ENCODE measurements around the gene ZC3H14. TPM values are rescaled to one million over a fixed set of nuclear protein-coding genes. Genes with fewer than 3 reads are reported as not detected.
"Not testable (repeated sequence)": the region's sequence is repeated elsewhere in the genome, so short reads cannot be mapped to it uniquely, and the experiment has no call there.

The ZC3H14 gene, protein sequence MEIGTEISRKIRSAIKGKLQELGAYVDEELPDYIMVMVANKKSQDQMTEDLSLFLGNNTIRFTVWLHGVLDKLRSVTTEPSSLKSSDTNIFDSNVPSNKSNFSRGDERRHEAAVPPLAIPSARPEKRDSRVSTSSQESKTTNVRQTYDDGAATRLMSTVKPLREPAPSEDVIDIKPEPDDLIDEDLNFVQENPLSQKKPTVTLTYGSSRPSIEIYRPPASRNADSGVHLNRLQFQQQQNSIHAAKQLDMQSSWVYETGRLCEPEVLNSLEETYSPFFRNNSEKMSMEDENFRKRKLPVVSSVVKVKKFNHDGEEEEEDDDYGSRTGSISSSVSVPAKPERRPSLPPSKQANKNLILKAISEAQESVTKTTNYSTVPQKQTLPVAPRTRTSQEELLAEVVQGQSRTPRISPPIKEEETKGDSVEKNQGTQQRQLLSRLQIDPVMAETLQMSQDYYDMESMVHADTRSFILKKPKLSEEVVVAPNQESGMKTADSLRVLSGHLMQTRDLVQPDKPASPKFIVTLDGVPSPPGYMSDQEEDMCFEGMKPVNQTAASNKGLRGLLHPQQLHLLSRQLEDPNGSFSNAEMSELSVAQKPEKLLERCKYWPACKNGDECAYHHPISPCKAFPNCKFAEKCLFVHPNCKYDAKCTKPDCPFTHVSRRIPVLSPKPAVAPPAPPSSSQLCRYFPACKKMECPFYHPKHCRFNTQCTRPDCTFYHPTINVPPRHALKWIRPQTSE
- 67.6 and 78.0 TPM in 2 replicates for total RNA-seq (2014; rRNA removed; shearing (Covaris generic))

DNA sequence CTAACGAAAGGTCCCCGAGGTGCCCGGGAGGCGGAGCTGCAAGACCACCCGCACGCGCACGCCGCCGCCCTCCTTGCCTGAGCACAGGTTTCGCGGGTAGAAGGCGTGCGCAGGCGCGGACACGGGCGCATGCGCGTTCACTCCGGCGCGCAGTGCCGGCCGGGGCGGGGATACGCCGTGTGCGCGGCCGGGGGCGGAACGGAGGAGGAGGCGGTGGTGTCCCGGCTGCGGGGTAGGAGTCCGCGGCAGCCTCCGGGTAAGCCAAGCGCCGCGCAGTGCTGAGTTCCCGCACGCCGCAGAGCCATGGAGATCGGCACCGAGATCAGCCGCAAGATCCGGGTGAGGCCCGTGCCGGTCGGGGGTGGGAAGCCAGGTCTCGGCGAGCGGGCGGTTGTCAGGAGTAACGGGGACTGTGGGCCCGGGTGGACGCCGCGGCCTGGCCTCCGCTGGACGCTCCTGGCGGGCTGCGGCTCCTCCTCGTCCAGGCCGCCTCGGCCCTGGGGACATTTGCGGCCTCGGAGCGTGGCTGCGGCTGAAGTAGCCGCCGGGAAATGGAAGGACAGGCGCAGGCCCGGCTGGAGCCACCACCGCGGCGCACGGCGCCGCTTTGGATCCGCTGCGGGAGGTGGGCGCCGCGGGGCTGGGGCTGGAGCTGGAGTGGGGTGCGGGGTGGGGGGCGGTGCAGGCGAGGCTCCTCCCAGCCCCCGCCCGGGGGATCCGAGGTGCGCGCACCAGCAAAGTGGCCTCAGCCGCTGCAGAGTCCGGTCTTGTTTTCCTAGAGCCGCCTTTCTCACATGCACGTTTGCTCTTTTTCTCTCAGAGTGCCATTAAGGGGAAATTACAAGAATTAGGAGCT, at the start of gene ZC3H14:
Gene ZC3H14 (plus strand): TSS at position 207 of the 856 bp plus-strand sequence. CDS start 97 bp downstream, at position 304.
- peak within 1 kb of the TSS; percentile 73 for H3K27ac ChIP-seq
- H3K9me3 ChIP-seq (replicated peaks): no peaks in the 10 kb centered on the region
- H3K27me3 ChIP-seq: no peaks in the 10 kb centered on the region
- peaks cover 20% of the 10 kb centered on the region for H3K36me3 ChIP-seq
- DNase-seq: peak; percentile 85 to 89
- peaks cover 4% of the 10 kb centered on the region for H3K4me1 ChIP-seq
- H3K4me3 ChIP-seq: peak within 1 kb of the TSS; percentile 89

DNA sequence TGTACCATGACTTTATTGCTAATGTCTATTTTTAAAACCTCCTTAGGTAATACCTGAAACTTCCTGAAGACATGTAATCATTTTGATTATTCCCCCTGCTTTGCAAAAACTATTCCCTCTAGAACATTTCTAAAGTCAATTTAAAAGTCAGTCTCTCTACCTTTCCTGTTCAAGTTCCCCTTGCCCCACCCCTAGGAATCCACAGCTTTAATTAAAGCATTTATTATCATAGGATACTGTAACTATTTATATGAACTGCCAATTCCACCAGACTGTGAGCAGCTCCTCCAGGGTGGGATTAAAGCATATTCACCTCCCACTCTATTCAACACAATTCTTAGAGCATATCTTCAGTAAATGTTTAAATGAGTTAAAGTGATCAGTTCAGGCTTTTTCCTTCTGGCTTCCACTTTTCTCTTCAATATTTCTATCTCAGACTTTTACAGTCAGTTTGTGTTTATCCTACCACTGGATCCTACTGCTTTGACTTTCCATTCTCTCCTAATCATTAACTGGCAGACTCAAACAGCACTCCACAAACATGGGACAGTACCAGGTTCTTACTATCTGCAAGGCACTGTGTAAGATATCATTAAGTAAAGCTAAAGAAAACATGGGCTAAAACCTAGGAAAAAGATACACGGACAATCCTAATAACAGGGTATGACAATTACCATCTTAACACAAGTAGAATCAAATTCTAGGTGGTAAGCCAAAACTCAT, 47.2 kb upstream of the ZC3H14 start:
- Histone ChIP-seq H3K9me3 (replicated peaks) (no peaks in the 10 kb centered on the region), H3K36me3 (peaks cover 8% of the 10 kb centered on the region; the same call in 1 of the 2 replicates), H3K4me3 (no peak overlapping the region), H3K4me1 (no peaks in the 10 kb centered on the region), H3K27me3 (no peaks in the 10 kb centered on the region), H3K27ac (no peak overlapping the region)
- no peak for DNase-seq

DNA sequence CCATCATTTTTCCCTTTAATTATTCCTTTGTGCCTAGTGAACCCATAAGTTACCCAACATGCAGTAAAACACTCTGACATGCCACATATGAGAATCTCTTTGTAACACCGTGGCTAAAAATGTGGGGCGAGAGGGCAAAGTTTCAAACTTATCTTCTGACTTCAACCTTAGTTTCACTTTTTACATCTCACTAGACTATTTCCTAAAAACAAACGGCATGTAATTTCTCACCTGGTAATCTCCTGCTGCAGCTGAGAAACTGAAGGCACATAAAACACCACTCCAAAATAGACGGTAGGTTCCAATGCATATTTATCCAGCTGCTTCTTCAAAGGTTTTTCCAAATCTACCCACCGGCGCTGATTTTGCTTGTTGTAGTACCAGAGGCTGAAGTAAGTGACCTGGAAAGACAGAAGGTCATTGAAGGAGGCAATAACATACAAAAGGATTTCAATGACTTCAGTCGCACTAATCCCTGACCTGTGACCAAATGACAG, 45.9 kb upstream of the ZC3H14 start:
- Histone ChIP-seq H3K4me1 (no peaks in the 10 kb centered on the region), H3K27ac (no peak overlapping the region), H3K4me3 (no peak overlapping the region), H3K27me3 (no peaks in the 10 kb centered on the region), H3K36me3 (peaks cover 11% of the 10 kb centered on the region), H3K9me3 (replicated peaks) (no peaks in the 10 kb centered on the region)
- DNase-seq: no peak

DNA sequence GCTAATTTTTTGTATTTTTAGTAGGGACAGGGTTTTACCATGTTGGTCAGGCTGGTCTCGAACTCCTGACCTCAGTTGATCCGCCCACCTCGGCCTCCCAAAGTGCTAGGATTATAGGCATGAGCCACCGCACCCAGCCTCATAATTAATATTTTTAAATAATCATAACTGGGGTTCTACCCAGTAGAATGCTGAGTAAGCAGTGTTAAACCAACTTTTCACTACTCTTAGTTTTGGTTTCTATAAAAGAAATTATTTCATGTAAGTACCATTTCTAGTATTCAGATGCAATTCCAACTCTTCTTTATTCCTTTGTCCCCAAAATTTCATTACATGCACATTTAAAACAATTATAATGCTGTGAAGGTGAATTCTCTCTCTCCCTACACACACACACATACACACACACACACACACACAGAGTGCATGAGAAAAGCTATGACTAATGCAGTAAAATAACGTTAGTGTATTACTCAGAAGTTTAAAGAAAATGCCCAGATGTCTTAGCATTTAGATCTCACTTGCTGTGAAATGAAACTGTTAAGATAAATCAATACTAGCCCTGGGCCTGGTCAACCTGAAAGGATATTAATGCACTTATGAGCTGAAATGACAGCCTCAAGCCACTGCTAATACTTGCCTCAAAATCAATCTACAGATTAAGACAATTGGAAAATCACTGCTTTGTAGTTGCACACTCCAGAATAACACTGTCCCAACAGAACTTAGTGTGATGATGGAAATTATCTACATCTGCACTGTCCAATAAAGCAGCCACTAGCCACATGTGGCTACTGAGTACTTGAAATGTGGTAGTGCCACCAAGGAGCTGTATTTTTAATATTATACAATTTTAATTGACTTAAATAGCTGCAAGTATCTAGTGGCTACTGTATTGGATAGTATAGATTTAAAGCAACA, 44.0 kb upstream of the ZC3H14 start:
- Histone ChIP-seq H3K27ac (no peak overlapping the region), H3K4me1 (no peaks in the 10 kb centered on the region), H3K36me3 (peaks cover 10% of the 10 kb centered on the region), H3K9me3 (replicated peaks) (no peaks in the 10 kb centered on the region), H3K4me3 (no peak overlapping the region), H3K27me3 (no peaks in the 10 kb centered on the region)
- no peak for DNase-seq

DNA sequence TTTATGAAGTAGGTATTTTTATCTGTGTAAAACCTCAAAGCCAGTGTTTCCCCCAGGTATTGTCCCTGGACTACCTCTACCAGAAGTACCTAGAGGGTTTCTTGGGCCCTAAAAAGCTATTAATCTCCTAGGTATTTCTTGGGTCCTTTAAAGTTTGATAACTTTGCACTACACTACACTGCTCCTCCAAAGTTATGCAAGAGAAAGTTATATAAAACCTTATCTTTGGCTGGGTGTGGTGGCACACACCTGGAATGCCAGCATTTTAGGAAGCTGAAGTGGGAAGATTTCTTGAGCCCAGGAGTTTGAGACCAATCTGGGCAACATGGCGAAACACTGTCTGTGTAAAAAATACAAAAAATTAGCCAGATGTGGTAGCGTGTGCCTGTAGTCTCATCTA, 42.9 kb upstream of the ZC3H14 start:
- Histone ChIP-seq H3K27me3 (no peaks in the 10 kb centered on the region), H3K36me3 (peaks cover 7% of the 10 kb centered on the region), H3K4me3 (no peak overlapping the region), H3K4me1 (no peaks in the 10 kb centered on the region), H3K27ac (no peak overlapping the region), H3K9me3 (replicated peaks) (no peaks in the 10 kb centered on the region)
- no peak for DNase-seq

DNA sequence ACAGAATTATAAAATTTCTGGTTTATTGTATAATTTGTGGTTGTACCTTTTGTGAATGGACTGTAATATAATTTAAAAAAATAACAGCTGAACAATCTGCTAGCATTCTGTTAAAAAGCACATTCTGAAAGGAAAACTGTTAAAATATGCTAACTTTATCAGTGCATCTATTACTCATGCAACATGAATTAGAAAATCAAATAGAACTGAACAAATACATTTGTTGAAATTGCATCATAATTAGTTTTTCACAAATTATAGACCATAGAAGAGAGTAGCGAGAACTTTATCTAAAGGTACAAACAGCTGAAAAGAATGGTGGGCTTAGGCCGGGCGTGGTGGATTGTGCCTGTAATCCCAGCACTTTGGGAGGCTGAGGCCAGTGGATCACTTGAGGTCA, 41.0 kb upstream of the ZC3H14 start:
- Histone ChIP-seq H3K4me1 (no peaks in the 10 kb centered on the region), H3K9me3 (replicated peaks) (no peaks in the 10 kb centered on the region), H3K36me3 (peaks cover 3% of the 10 kb centered on the region), H3K27ac (no peak overlapping the region), H3K27me3 (no peaks in the 10 kb centered on the region), H3K4me3 (no peak overlapping the region)
- no peak for DNase-seq

DNA sequence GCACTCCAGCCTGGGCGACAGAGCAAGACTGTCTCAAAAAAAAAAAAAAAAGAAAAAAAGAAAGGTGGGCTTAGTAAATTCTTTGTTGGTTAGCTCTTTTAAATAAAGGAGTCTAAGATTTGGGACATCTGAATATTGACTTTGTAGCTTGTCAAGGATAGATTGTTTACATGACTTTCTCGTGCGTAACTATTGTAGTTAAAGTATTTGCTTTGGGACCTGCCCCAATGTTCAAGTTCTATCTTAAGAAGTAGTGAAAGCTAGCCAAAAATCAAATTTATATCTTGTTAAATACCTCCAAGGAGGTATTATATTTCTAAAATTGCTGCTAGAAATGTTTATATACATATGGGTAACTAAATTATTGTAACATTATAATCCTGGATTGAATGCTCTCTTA, 40.4 kb upstream of the ZC3H14 start:
- Histone ChIP-seq H3K36me3 (peaks cover 3% of the 10 kb centered on the region; the same call in 1 of the 2 replicates), H3K27me3 (no peaks in the 10 kb centered on the region), H3K4me1 (no peaks in the 10 kb centered on the region), H3K27ac (no peak overlapping the region), H3K4me3 (no peak overlapping the region), H3K9me3 (replicated peaks) (no peaks in the 10 kb centered on the region)
- DNase-seq: no peak

DNA sequence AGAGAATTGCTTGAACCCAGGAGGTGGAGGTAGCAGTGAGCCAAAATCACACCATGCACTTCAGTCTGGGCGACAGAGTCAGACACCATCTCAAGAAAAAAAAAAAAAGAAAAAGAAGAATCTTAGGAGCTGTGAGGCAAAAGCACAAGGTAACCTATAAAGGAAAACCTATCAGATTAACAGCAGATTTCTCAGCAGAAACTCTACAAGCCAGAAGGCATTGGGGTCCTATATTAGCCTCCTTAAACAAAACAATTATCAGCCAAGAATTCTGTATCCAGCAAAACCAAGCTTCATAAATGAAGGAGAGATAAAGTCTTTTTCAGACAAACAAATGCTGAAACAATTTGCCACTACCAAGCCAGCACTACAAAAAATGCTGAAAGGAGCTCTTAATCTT, 32.9 kb upstream of the ZC3H14 start:
- not testable (repeated sequence) for H3K27ac ChIP-seq; H3K27me3 ChIP-seq; H3K4me1 ChIP-seq; DNase-seq; H3K9me3 ChIP-seq (replicated peaks); H3K4me3 ChIP-seq
- H3K36me3 ChIP-seq: peaks cover 29% of the 10 kb centered on the region

DNA sequence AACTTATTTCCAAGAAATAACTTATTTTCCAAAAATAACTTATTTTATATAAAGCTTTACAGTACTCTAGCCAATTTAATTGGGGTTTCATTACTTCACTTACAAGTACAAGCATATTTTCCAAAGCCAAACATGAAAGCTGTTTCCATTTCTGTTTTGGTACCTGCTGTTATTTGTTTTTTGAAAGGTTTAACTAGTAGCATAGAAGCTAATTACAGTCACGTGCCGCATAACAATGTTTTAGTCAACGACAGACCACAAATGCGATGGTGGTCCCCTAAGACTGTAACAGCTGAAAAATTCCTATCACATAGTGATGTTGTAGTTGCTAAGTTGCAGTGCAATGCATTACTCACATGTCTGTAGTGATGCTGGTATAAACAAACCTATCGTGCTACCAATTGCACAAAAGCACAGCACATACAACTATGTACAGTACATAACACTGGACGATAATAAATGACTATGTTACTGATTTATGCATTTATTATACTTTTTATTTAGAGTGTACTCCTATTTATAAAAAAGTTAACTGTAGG, 29.7 kb upstream of the ZC3H14 start:
- no peak for DNase-seq
- Histone ChIP-seq H3K36me3 (peaks cover 40% of the 10 kb centered on the region), H3K9me3 (replicated peaks) (no peaks in the 10 kb centered on the region), H3K4me3 (no peak overlapping the region), H3K27ac (no peak overlapping the region), H3K27me3 (no peaks in the 10 kb centered on the region), H3K4me1 (no peaks in the 10 kb centered on the region)

DNA sequence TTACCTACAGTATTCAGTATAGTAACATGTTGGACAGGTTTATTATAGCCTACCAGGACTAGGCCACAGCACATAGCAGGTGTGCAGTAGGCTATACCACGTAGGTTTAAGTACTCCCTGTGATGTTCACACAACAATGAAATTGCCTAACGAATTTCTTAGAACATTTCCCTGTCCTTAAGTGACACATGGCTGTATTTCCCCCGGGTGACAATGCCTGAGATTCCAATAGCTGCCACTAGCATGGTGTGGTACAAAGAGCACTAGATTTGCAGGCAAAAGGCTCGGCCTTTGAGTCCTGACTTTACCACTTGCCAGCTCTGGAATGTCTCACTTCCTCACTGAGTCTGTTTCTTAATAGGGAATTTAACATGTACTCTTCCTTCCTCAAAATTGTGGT, 27.7 kb upstream of the ZC3H14 start:
- no peak for DNase-seq
- no peaks in the 10 kb centered on the region for H3K4me1 ChIP-seq
- H3K9me3 ChIP-seq (replicated peaks): no peaks in the 10 kb centered on the region
- no peaks in the 10 kb centered on the region for H3K27me3 ChIP-seq
- H3K27ac ChIP-seq: no peak overlapping the region
- H3K36me3 ChIP-seq: peaks cover 36% of the 10 kb centered on the region
- no peak overlapping the region for H3K4me3 ChIP-seq

DNA sequence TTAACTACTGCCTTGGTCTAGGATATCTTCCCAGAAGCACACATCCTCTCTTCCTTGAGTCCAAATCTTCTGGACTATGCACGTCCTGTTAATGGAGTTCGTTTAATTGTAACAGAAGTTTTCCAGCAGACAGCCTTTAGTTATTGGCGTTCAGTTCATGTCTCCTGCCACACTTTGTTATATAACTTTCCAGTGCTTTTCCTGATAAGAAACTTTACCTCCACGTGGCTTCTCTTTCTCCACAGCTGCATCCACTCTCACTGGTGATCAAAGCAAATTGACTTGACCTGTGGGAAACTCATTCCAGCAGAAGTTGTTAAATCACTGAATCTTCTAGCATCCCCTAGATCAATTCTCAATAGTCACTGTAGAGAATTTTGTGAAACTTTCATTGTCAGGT, 27.0 kb upstream of the ZC3H14 start:
- Histone ChIP-seq H3K36me3 (peaks cover 34% of the 10 kb centered on the region), H3K27ac (no peak overlapping the region), H3K4me1 (no peaks in the 10 kb centered on the region), H3K27me3 (no peaks in the 10 kb centered on the region), H3K9me3 (replicated peaks) (no peaks in the 10 kb centered on the region), H3K4me3 (no peak overlapping the region)
- DNase-seq: no peak

DNA sequence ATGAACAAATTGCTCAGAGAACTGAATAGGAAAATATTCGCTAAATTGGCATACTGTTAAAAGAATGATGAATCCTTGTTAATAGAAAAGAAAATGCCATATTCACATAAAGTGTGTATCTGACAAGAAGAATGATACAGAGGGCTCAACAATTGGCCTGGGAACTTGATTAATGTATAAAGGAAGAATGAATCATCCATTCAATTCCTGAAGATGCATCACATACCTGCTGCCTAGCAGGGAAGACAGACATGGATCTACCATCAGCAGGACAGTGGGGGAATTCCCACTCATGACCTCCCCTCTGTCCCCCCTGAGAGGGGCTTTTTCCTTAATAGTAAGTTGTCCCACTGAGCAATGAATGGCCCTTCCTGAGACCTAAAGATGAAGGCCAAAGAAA, 21.5 kb upstream of the ZC3H14 start:
- no peak for DNase-seq
- Histone ChIP-seq H3K36me3 (peaks cover 39% of the 10 kb centered on the region), H3K27ac (no peak overlapping the region), H3K4me1 (peaks cover 19% of the 10 kb centered on the region), H3K27me3 (no peaks in the 10 kb centered on the region), H3K4me3 (no peak overlapping the region), H3K9me3 (replicated peaks) (no peaks in the 10 kb centered on the region)

Measured in SJCRH30 (cell line).